HL-60/S4 treated with phorbol 12-myristate 13-acetate at 8.2 ng/mL for 4 days and 3 days (cell line): ENCODE results near the gene SLC2A9.

Experiments used
- in situ Hi-C: fragments of 300-500 bp; cut with MboI; formaldehyde crosslinking; loops from 2 replicates; pipeline ENCODE4 v1.15.0; 2022; ENCODE audit warnings: low sequenced_read_pairs

Gene SLC2A9

DNA sequence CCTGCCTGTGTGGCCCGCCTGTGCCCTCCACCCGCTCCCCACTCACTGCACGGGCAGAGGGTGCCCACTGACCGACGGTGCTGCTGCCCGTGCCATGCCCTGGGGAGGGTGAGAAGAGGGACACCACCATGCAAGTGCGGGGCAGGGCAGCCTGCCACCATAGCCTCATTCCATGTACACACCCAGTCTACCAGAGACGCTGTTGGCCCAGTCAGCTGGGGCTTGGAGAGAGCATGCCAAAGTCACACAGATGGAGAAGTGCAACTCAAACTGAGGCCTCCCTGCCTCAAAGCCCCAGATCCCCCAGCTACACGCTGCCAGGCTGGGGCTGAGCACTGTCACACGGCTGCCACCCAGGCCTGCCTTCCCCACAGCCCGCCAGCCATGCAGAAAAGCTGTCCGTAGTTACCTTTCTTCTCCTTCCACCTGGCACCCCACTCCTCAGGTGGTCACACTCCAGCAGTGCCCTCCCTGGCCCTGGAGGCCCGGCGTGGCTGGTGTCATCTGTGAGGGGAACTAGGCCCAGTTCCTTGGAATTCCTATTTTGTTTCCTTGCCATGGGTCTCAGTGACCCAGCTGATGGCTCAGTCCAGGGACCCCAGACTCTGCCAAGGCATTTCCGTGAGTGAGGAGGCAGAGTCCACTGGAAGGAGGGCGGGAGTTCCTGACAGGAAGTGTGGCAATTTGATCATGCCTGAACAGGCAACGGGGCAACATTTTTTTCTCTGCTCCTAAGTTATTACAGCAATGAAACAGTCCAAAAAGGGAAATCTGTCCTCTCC is at the start of gene SLC2A9:
TSS of gene SLC2A9 (minus strand) at position 627 of the 782 bp plus-strand sequence. CDS start at position 559, 68 bp downstream.
- in situ Hi-C loops: no loop called here

- in situ Hi-C loops: no loop called here
Measured at GRCh38 chr4:10069075-10069642, 47.9 kb upstream of the SLC2A9 start.

DNA sequence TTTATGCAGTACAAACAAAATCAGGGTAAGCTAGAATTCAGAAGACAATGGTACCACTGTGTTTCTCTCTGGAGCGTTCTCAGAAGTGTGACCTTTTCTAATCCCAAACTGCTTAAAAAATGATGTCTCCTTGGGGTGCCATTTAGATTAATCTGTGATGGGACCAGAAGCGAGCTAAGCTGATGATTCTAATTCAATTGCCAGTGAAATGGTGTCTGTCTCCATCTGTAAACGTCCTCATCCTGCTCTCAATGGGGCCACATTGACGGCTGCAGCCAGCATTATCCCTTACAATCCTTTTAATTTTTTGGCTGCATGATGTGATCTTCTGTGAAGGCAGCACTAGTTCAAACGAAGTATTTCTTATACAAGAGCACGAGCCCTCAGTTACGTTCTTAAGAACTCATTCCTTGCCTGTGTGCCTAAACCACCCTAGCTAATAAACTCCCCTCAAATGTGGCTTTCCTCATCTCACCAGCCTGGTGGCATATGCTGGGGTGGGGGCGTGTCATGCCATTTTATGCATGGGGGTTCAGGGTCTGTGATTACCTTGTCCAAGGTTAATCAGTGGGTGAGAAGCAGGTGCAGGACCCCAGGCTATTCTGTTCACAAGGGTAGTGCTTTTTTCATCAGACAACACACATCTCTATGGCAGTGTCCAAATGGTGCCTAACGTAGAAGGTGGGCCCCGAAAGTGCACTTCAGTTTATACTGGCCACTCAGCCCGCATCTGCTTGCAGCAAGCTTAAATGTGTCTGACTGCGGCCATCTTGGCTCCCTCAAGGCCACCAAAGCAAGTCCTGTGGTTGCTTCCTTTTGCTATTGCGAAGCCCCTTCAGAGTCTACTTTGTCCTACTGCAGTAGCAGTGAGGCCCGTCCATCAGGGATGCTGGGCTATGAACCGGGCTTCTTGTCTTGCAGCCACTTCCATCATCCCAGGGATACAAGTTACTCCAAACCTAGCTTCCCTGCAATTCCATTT is 45.7 kb upstream of the SLC2A9 start:
- in situ Hi-C loops: no loop called here

DNA sequence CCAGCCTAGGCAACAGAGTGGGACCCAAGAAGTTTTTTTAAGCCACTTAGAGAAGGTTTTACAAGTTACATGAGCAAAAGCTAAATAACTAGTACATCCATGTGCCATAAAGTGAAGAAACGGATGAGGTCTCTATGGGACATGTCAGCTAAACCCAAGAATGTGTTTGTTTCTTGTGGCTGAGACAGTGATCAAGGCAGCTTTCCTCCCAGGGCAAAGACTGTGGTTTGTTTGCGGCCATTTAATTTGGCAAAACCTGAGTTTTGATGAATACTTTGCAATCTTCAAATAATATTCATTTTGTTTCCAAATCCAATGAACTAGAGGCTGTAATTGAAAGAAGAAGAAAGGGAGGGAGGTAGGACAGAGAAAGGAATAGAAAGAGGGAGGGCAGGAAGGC is 44.9 kb upstream of the SLC2A9 start:
- in situ Hi-C loops: no loop called here

DNA sequence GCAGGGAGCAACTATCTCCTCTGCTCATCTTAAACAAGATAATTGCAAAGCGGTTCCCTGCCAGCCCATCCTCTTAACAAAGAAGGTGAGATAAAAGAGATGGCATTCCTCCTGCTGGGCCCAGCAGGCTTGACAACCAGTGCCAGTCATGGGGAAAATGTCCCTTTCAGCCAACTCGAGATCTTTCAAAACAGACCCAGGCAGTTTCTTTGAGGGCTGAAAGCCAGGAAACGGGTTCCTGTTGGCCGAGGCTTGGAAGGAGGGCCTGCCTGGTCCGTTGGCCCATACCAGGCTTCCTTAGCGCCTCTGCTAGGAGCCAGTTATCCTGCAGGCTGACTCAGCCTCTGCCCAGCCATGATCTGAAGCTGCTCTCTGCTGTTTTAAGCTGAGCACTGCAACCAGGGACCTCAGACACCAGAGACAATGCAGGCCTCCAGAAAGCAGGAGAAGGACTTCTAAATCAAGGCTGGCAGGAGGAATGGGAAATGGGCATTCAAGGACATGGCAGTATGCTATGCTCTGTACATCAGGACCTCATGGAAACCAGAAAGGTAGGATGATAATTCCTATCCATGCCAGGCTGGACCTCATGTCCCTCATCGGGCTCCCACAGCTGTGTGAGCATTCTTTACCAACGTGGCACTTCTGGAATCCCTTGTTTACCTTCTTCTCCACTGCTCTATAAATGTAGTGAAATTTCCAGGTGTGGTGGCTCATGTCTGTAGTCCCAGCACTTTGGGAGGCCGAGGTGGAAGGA is 42.4 kb upstream of the SLC2A9 start:
- in situ Hi-C loops: no loop called here

DNA sequence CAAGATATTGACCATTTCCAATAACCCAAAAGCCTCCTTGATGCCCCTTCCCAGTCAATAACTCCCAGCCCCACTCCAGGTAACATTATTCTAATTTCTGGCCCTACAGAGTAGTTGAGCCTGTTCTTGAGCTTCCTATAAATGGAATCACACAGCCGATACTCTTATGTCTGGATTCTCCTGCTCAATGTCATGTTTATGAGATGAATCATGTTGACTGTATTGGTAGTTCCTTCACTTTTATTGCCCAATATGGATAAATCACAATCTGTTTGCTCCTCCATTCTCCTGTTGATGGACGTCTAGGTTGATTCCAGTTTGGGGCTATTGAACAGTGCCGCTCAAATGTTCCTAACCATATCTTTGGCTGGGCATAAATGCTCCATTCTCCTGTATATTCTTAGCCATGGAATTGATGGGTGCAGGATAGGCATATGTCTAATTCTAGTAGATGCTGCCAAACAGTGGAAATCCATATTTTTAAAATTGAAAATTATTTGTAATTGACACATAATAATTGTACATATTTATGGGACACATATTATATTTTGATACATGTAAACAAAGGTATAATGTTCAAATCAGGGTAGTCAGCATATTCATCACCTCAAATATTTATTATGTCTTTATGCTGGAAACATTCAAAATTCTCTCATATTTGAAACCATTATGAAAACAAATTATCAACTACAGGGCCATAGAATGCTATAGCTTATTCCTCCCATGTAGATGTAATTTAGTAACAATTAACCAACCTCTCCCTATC is 40.5 kb upstream of the SLC2A9 start:
- in situ Hi-C loops: no loop called here

GRCh38 chr4:10058371-10058770 is 37.1 kb upstream of the SLC2A9 start:
- in situ Hi-C loops: no loop called here

GRCh38 chr4:10057023-10057395 is 35.7 kb upstream of the SLC2A9 start:
- in situ Hi-C loops: no loop called here

DNA sequence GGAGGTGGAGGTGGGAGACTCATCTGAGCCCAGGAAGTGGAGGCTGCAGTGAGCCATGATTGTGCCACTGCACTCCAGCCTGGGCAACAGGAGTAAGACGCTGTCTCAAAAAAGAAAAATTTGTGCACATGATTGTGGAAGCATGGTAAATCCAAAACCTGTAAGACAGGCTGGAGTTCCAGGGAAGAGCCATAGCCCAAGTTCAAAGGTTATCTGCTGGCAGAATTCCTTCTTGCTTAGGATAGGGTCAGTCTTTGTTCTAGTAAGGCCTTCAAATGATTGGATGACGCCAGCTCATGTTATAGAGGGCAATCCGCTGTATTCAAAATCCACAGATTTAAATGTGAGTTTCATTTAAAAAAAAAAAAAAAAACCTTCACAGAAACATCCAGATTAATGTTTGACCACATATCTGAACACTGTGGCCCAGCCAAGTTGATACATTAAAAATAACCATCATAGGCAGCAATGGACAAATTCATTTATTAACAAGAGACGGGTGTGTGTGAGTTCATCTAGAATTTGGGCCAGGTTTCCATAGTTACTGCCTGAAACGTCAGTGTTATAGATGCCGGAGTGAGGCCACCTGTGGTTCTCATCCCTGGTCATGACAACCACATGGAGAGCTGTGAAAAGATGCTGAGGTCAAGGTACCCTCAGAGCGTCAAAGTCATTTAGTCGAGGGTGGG is 35.2 kb upstream of the SLC2A9 start:
- in situ Hi-C loops: no loop called here

- in situ Hi-C loops: no loop called here
Measured at GRCh38 chr4:10055871-10056270, 34.6 kb upstream of the SLC2A9 start.

DNA sequence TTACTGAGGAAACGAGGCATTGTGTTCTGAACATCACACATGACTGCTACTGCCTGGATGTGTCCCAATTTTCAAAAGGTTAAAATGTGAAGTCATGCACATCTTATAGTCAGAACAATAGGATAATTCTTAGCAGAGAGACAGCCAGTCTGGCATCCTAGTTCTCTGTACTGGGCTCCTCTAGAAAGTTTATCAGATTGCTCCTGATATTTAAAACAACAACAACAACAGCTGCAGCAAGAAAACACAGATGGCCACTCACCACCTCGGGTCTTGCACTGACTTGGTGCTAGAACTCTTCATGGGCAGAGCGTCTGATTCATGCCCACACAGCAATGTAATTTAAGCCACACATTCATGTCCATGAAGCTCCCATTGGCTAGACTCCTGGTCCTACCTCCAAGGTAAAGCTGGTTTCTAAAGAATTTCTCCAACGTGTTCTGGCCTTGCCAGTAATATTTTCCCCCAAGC is 33.3 kb upstream of the SLC2A9 start:
- in situ Hi-C loops: no loop called here

DNA sequence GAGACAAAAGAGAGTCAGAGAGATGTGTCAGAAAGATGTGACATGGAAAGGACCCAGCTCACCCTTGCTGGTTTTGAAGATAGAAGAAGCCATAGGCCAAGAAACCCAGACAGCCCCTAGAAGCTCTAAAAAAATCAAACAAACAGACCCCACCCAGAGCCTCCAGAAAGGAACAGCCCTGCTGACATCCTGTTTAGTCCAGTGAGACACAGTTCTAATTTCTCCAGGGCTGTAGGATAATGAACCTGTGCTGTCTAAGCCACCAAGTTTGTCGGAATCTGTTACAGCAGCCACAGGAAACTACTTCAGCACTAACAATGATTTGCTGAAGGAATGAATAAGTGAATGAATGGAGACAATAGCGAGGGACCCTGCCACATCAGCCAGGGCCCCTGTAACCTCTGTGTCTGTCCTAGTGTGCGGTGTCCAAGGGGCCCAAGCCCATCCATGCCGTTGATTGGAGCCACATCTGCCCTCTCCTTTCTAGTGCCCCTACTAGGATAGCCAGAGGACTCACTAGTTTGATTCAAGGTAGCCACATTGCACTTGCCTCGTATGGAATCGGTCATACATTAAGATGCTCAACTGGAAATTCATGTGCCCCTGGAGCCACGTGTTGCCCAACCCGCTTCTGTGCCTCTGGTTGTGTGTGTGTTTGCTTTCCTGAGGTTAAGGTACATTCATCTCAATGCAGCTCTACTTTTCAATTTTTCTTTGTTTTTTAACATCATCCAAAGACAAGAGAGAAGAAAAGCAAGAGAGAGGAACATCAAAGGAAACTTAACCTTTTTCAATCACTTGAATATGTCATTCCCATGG is 32.5 kb upstream of the SLC2A9 start:
- in situ Hi-C loops: no loop called here

DNA sequence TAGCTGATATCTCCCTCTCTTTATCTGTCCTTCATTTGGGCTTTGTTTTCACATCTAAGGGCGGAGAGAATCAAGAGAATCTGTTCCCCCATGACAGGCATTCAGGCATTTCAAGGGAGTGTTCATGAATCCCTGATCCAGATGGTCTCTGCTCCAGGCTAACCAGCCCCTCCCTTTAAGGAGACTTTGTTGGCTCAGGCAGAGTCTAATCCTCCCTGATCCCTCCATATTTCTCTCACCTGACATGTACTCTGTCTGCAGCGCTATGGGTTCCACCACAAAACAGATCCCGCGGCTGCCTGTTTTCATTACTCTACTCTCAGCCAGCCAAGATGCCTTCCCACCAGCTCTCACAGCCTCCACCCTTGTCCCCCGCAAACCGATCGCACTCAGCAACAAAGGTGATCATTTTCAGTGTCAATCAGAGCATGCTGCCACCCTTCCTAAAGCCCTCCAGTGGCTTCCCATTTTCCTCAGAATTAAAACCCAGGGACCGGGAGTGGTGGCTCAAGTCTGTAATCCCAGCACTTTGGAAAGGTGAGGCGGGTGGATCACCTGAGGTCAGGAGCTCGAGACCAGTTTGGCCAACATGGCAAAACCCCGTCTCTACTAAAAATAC is 30.3 kb upstream of the SLC2A9 start:
- in situ Hi-C loops: no loop called here

DNA sequence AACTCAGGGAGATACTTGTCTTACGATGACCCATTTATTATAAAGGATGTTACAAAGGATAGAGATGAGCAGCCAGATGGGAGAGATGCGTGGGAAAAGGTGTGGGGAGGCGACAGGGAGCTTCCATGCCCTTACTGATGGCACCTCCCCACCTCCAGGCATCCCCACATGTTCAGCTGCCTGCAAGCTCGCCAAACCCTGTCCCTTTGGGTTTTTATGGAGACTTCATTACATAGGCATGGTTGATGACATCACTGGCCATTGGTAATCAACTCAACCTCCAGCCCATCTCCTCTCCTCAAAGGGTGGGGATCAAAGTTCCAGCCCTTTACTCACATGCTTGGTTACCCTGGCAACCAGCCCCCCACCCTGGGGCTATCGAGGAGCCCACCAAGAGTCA is 29.4 kb upstream of the SLC2A9 start:
- in situ Hi-C loops: no loop called here

- in situ Hi-C loops: no loop called here
Measured at GRCh38 chr4:10050261-10050661, 29.0 kb upstream of the SLC2A9 start.

DNA sequence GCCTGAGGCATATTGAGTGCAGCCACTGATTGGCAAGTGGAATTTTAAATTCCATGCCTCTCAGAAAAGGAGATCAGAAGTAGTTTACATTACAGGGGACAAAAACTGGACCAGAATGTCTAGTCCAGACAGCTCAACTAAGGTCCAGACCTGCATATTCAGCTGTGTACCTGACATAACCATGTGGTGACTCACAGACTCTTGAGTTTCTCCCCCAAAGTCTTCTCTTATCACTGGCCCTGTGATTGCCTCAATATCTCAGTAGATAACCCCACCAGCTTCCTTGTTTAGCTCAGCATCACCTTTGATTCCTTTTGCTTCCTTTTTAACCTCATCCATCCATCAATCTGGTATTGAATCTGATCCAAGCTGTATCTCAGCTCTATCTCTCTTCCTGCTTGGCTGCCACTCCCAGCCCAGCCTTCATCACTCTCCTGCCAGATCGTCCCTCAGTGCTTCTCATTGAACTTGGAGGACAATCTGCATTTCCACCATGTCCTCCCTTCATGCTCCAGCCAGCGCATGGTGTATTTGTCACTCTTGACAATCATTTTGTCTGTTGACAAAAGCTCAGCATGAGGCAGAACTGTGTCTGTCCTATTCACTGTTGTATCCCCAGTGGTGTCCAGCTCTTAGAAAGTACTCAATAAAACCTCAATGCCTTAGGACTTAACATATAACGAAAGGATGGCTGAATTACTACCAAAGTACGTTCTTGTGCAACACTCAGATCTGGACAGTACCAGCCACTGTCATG is 27.8 kb upstream of the SLC2A9 start:
- in situ Hi-C loops: no loop called here

DNA sequence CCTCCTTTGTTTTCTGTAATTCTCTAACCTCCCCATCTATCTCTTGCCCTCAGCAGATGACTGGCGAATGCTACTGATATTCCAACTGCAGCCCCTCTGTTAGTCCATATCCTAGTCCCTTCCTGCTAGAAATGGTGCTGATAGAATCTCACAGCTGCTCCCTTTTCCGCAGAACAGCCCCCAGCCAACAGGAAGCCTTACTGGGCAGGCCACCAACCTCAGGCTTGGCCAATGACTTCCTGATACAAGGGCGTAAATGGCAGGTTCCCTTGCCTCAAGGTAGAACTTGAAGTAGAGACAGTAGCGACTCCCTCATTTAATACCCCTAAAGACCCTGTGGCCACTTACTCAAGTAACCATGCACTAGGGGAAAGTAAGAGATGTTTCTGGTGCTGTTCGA is 26.7 kb upstream of the SLC2A9 start:
- in situ Hi-C loops: no loop called here
